Measurements from ENCODE around the gene ANKRD13D. TPM values are rescaled to one million over a fixed set of nuclear protein-coding genes. Genes with fewer than 3 reads are reported as not detected.

The ANKRD13D gene
- total RNA-seq, 2 donors from 2014 or later = 56.6 to 58.6 TPM

- H3K27ac Mint-ChIP-seq = no peak overlapping the region
- Histone ChIP-seq H3K9ac (ENCODE audit: extremely low read depth, low read length, poor library complexity, severe bottlenecking) (no peak overlapping the region), H3K4me1 (ENCODE audit: control insufficient read depth, insufficient read depth, low read length) (peaks cover 11% of the 10 kb centered on the region), H3K9me3 (ENCODE audit: control insufficient read depth, low read length) (no peaks in the 10 kb centered on the region), H3K4me3 (ENCODE audit: low read length) (no peak overlapping the region), H3K36me3 (ENCODE audit: control insufficient read depth, insufficient read depth, low read length) (no peaks in the 10 kb centered on the region), H3K27ac (ENCODE audit: low read depth, low read length) (no peak overlapping the region), H3K27me3 (ENCODE audit: control insufficient read depth, insufficient read depth, low read length, poor library complexity, severe bottlenecking) (no peaks in the 10 kb centered on the region)
- WGBS, 2 experiments (ENCODE audit: insufficient coverage in 1 of 2, insufficient read length in 1 of 2) = 83 to 95% methylated on average over 2 of the region's 2 CpGs
- no peak for TF ChIP-seq CTCF (conservative IDR thresholded peaks at IDR 0.05)
- H3K4me3 Mint-ChIP-seq = no peak overlapping the region
- no peak for DNase-seq
- H3K36me3 Mint-ChIP-seq (ENCODE audit: low read depth) = no peaks in the 10 kb centered on the region
- no peaks in the 10 kb centered on the region for H3K9me3 Mint-ChIP-seq
- peaks cover 21% of the 10 kb centered on the region for H3K4me1 Mint-ChIP-seq
- no peaks in the 10 kb centered on the region for H3K27me3 Mint-ChIP-seq (ENCODE audit: insufficient read depth)
These were observed 60.4 kb downstream of the ANKRD13D start for GRCh38 chr11:67349457-67349856.

- no peaks in the 10 kb centered on the region for H3K9me3 Mint-ChIP-seq
- H3K4me3 ChIP-seq (ENCODE audit: low read length) = no peak overlapping the region
- no peak overlapping the region for H3K27ac ChIP-seq (ENCODE audit: low read depth, low read length)
- 82 to 89% methylated on average over 4 of the region's 4 CpGs for WGBS, 2 experiments (ENCODE audit: insufficient coverage in 1 of 2, insufficient read length in 1 of 2)
- H3K27ac Mint-ChIP-seq = no peak overlapping the region
- no peaks in the 10 kb centered on the region for H3K9me3 ChIP-seq (ENCODE audit: control insufficient read depth, low read length)
- no peak overlapping the region for H3K9ac ChIP-seq (ENCODE audit: extremely low read depth, low read length, poor library complexity, severe bottlenecking)
- peaks cover 26% of the 10 kb centered on the region for H3K4me1 Mint-ChIP-seq
- no peaks in the 10 kb centered on the region for H3K36me3 ChIP-seq (ENCODE audit: control insufficient read depth, insufficient read depth, low read length)
- H3K27me3 ChIP-seq (ENCODE audit: control insufficient read depth, insufficient read depth, low read length, poor library complexity, severe bottlenecking) = no peaks in the 10 kb centered on the region
- peaks cover 17% of the 10 kb centered on the region for H3K4me1 ChIP-seq (ENCODE audit: control insufficient read depth, insufficient read depth, low read length)
- H3K36me3 Mint-ChIP-seq (ENCODE audit: low read depth) = no peaks in the 10 kb centered on the region
- DNase-seq = no peak
- no peak overlapping the region for H3K4me3 Mint-ChIP-seq
- no peaks in the 10 kb centered on the region for H3K27me3 Mint-ChIP-seq (ENCODE audit: insufficient read depth)
- no peak for TF ChIP-seq CTCF (conservative IDR thresholded peaks at IDR 0.05)
These were observed 60.9 kb downstream of the ANKRD13D start for GRCh38 chr11:67349928-67350465.

GRCh38 chr11:67351275-67352005 is 62.3 kb downstream of the ANKRD13D start:
- peak; percentile 95 for TF ChIP-seq CTCF (conservative IDR thresholded peaks at IDR 0.05)
- Histone ChIP-seq H3K27ac (ENCODE audit: low read depth, low read length) (no peak overlapping the region), H3K4me1 (ENCODE audit: control insufficient read depth, insufficient read depth, low read length) (peaks cover 30% of the 10 kb centered on the region), H3K4me3 (ENCODE audit: low read length) (no peak overlapping the region), H3K9ac (ENCODE audit: extremely low read depth, low read length, poor library complexity, severe bottlenecking) (no peak overlapping the region), H3K9me3 (ENCODE audit: control insufficient read depth, low read length) (no peaks in the 10 kb centered on the region), H3K27me3 (ENCODE audit: control insufficient read depth, insufficient read depth, low read length, poor library complexity, severe bottlenecking) (no peaks in the 10 kb centered on the region), H3K36me3 (ENCODE audit: control insufficient read depth, insufficient read depth, low read length) (no peaks in the 10 kb centered on the region)
- WGBS, 2 experiments (ENCODE audit: insufficient coverage in 1 of 2, insufficient read length in 1 of 2) = 36 to 61% methylated on average over 6 to 11 of the region's 11 CpGs
- Mint-ChIP-seq H3K4me3 (peak overlapping the region; percentile 35), H3K9me3 (no peaks in the 10 kb centered on the region), H3K27me3 (ENCODE audit: insufficient read depth) (no peaks in the 10 kb centered on the region), H3K4me1 (peaks cover 32% of the 10 kb centered on the region), H3K36me3 (ENCODE audit: low read depth) (no peaks in the 10 kb centered on the region), H3K27ac (peak overlapping the region; percentile 44)
- peak; percentile 86 for DNase-seq

Other genes with a start within 250 kb of the ANKRD13D start
- gene RHOD, start 232.5 kb upstream of the ANKRD13D start, total RNA-seq = 10 to 100 TPM; 17.1 to 18.1 TPM
- gene KDM2A, start 170.0 kb upstream of the ANKRD13D start, total RNA-seq = 10 to 100 TPM; 59.4 to 75.4 TPM
- 10 to 100 TPM; 58.0 to 61.7 TPM for gene GRK2, start 22.8 kb upstream of the ANKRD13D start, total RNA-seq
- 10 to 100 TPM; 39.1 to 44.4 TPM for gene SSH3, start 14.2 kb downstream of the ANKRD13D start, total RNA-seq
- 10 to 100 TPM; 40.7 to 47.6 TPM for gene POLD4, start 64.2 kb downstream of the ANKRD13D start, total RNA-seq
- gene CLCF1, start 84.3 kb downstream of the ANKRD13D start, total RNA-seq = 1 to 10 TPM; 3.6 to 4.8 TPM
- 10 to 100 TPM; 28.3 to 41.4 TPM for gene RAD9A, start 102.7 kb downstream of the ANKRD13D start, total RNA-seq
- 100 to 1,000 TPM; 182 to 212 TPM for gene PPP1CA, start 112.6 kb downstream of the ANKRD13D start, total RNA-seq
- under 1 TPM in 1 of 2 donors, not detected in 1; 0.20 TPM for gene TBC1D10C, start 114.8 kb downstream of the ANKRD13D start, total RNA-seq
- 1 to 10 TPM; 1.6 to 2.2 TPM for gene CARNS1, start 126.4 kb downstream of the ANKRD13D start, total RNA-seq
- 10 to 100 TPM; 47.0 to 51.8 TPM for gene RPS6KB2, start 139.2 kb downstream of the ANKRD13D start, total RNA-seq
- gene PTPRCAP, start 148.4 kb downstream of the ANKRD13D start, total RNA-seq = 1 to 10 TPM in 1 of 2 donors, not detected in 1; 2.1 TPM
- 100 to 1,000 TPM; 112 to 131 TPM for gene CORO1B, start 154.2 kb downstream of the ANKRD13D start, total RNA-seq
- not detected for gene GPR152, start 163.4 kb downstream of the ANKRD13D start, total RNA-seq
- not detected for gene CABP4, start 166.1 kb downstream of the ANKRD13D start, total RNA-seq
- gene TMEM134, start 179.9 kb downstream of the ANKRD13D start, total RNA-seq = 10 to 100 TPM; 67.4 to 87.8 TPM
- gene AIP, start 193.7 kb downstream of the ANKRD13D start, total RNA-seq = 10 to 100 TPM; 27.6 to 33.8 TPM
- 100 to 1,000 TPM in 1 of 2 donors, 10 to 100 TPM in 1; 94.6 to 104 TPM for gene PITPNM1, start 216.1 kb downstream of the ANKRD13D start, total RNA-seq
- gene CDK2AP2, start 218.9 kb downstream of the ANKRD13D start, total RNA-seq = 10 to 100 TPM; 30.6 to 47.6 TPM
- not detected for gene CABP2, start 234.1 kb downstream of the ANKRD13D start, total RNA-seq

Measured in endodermal cell (in vitro differentiated cells).